ENCODE results near the gene FAM13A. TPM values are rescaled to one million over a fixed set of nuclear protein-coding genes. Genes with fewer than 3 reads are reported as not detected.

Gene FAM13A
- total and polyA plus RNA-seq, 2 experiments from 2014 or later = 5.3 to 6.6 TPM

- peaks cover 4% of the 10 kb centered on the region for H3K4me1 ChIP-seq (ENCODE audit: insufficient read depth)
- peaks cover 3% of the 10 kb centered on the region; the same call in 1 of the 2 replicates for H3K36me3 ChIP-seq (ENCODE audit: low read depth)
- no peaks in the 10 kb centered on the region for H3K79me2 ChIP-seq (ENCODE audit: insufficient read depth)
- H3F3A ChIP-seq (ENCODE audit: insufficient read depth) = peaks cover 23% of the 10 kb centered on the region
- no peaks in the 10 kb centered on the region for H3K27me3 ChIP-seq (replicated peaks; ENCODE audit: insufficient read depth)
- no peak overlapping the region for H2AFZ ChIP-seq
- H3K9me2 ChIP-seq (ENCODE audit: insufficient read depth) = no peaks in the 10 kb centered on the region
- H3K27ac ChIP-seq = peak overlapping the region; percentile 17
- no peak overlapping the region for H3K4me2 ChIP-seq (ENCODE audit: unreplicated experiment)
- H3K4me3 ChIP-seq = no peak overlapping the region
- WGBS, 2 experiments (ENCODE audit: low coverage in 1 of 2, low lambda C conversion rate in 2 of 2, missing lambda C conversion rate in 2 of 2) = 88% methylated on average over 3 of the region's 3 CpGs
- no peaks in the 10 kb centered on the region for H3K9me3 ChIP-seq (ENCODE audit: low read depth)
- H3K9ac ChIP-seq = no peak overlapping the region
- TF ChIP-seq EZH2 (IDR thresholded peaks at IDR 0.05; ENCODE audit: insufficient read depth, poor library complexity, severe bottlenecking) = no peak
- TF ChIP-seq EZH2phosphoT487 (IDR thresholded peaks at IDR 0.05; ENCODE audit: insufficient read depth, low read depth) = no peak
- in situ Hi-C loops (cut with MboI) = no loop called here
- DNase-seq = peak; percentile 77
- no peaks in the 10 kb centered on the region for H4K20me1 ChIP-seq (ENCODE audit: insufficient read depth)
These were observed 366.6 kb downstream of the FAM13A start for GRCh38 chr4:88690355-88690754.

GRCh38 chr4:88681209-88681608 is 375.8 kb downstream of the FAM13A start:
- Histone ChIP-seq H3K27me3 (replicated peaks; ENCODE audit: insufficient read depth) (no peaks in the 10 kb centered on the region), H3K36me3 (ENCODE audit: low read depth) (peaks cover 29% of the 10 kb centered on the region), H4K20me1 (ENCODE audit: insufficient read depth) (no peaks in the 10 kb centered on the region), H3K4me1 (ENCODE audit: insufficient read depth) (no peaks in the 10 kb centered on the region), H3K9me3 (ENCODE audit: low read depth) (no peaks in the 10 kb centered on the region), H3K9ac (no peak overlapping the region), H3F3A (ENCODE audit: insufficient read depth) (no peaks in the 10 kb centered on the region), H3K4me3 (no peak overlapping the region), H2AFZ (no peak overlapping the region), H3K79me2 (ENCODE audit: insufficient read depth) (no peaks in the 10 kb centered on the region), H3K9me2 (ENCODE audit: insufficient read depth) (no peaks in the 10 kb centered on the region), H3K4me2 (ENCODE audit: unreplicated experiment) (no peak overlapping the region), H3K27ac (no peak overlapping the region)
- in situ Hi-C loops (cut with MboI) = no loop called here
- no peak for DNase-seq
- TF ChIP-seq EZH2phosphoT487 (IDR thresholded peaks at IDR 0.05; ENCODE audit: insufficient read depth, low read depth) (no peak), EZH2 (IDR thresholded peaks at IDR 0.05; ENCODE audit: insufficient read depth, poor library complexity, severe bottlenecking) (no peak)
- 95 to 96% methylated on average over 5 of the region's 5 CpGs for WGBS, 2 experiments (ENCODE audit: low coverage in 1 of 2, low lambda C conversion rate in 2 of 2, missing lambda C conversion rate in 2 of 2)

Small RNA genes lying within 50 kb of the gene (small RNA-seq; reads per million reads assigned to genes)
- gene RF02115 (ENCODE audit: low read depth, low replicate concordance) (not detected), gene RNU6-33P (ENCODE audit: low read depth, low replicate concordance) (not detected)

Other genes with a start within 250 kb of the FAM13A start
- 9.9 and 10.5 TPM in 2 replicates for gene TIGD2, start 54.3 kb upstream of the FAM13A start, total RNA-seq (2014; rRNA removed; shearing (Covaris generic))
- 7.2 and 7.6 TPM in 2 replicates for gene TIGD2, start 54.3 kb upstream of the FAM13A start, polyA plus RNA-seq (2016; fragmentation: Nextera tagmentation; extraction: Ambion mirVana)